ENCODE measurements around the gene C10orf53.

C10orf53 gene

DNA sequence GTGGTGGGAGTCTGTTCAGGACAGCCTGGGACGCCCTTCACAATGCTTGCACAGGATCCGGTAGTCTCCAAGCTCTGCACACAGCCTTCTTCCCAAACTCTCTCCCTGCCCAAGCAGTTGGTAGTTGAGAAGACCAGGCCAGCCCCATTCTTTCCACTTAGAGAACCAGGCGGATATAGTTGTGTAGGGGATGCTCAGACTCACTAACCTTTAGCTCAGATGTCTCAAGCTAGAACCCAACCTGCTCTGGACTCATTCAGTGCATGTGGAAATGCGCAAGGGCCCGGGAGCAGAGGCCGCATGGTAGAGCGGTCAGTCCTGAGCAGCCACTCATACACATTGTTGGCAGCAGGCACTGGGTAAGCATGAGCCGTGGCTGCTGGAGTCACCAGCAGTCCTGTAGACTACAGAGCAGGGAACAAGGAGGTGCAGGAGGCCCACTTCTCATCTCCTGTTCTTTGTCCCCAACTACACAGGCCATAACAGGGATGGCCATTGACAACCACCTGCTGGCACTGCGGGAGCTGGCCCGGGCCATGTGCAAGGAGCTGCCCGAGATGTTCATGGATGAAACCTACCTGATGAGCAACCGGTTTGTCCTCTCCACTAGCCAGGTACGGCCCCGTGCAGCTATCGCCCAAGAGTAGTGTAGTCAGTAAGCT lies 17.2 kb upstream of the C10orf53 start:
- TF ChIP-seq, protein P1, sequence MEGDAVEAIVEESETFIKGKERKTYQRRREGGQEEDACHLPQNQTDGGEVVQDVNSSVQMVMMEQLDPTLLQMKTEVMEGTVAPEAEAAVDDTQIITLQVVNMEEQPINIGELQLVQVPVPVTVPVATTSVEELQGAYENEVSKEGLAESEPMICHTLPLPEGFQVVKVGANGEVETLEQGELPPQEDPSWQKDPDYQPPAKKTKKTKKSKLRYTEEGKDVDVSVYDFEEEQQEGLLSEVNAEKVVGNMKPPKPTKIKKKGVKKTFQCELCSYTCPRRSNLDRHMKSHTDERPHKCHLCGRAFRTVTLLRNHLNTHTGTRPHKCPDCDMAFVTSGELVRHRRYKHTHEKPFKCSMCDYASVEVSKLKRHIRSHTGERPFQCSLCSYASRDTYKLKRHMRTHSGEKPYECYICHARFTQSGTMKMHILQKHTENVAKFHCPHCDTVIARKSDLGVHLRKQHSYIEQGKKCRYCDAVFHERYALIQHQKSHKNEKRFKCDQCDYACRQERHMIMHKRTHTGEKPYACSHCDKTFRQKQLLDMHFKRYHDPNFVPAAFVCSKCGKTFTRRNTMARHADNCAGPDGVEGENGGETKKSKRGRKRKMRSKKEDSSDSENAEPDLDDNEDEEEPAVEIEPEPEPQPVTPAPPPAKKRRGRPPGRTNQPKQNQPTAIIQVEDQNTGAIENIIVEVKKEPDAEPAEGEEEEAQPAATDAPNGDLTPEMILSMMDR (IDR thresholded peaks at IDR 0.05; ENCODE audit: low read depth, low read length, missing control alignments), result no peak
- no peak overlapping the region for H3K4me3 ChIP-seq (ENCODE audit: low read depth, low read length)

DNA sequence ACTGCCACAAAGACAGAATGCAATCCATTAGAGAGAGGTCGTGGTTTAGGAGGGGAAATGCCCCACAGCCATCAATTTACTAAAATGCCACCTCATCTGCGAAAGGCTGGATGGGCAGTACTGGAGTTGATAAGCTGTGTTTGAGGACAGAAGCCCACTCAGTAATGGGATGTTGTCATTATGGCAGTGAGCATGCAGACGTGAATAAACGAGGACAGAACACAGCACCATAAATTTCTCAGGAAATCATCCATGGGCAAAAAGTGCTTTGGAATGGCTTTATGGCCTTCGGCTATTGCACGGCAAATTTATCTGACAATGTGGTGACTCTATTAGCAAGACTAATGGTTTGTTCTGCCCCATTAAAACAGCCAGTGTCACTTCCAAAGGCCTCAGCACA lies 15.9 kb upstream of the C10orf53 start:
- no peak overlapping the region for H3K4me3 ChIP-seq (ENCODE audit: low read depth, low read length)
- no peak for DNase-seq (ENCODE audit: low read depth)
- TF ChIP-seq, protein P1 (IDR thresholded peaks at IDR 0.05; ENCODE audit: low read depth, low read length, missing control alignments), result no peak

More for the DNA sequence above, 17.2 kb upstream of the C10orf53 start:
- DNase-seq (ENCODE audit: low read depth), result no peak

DNA sequence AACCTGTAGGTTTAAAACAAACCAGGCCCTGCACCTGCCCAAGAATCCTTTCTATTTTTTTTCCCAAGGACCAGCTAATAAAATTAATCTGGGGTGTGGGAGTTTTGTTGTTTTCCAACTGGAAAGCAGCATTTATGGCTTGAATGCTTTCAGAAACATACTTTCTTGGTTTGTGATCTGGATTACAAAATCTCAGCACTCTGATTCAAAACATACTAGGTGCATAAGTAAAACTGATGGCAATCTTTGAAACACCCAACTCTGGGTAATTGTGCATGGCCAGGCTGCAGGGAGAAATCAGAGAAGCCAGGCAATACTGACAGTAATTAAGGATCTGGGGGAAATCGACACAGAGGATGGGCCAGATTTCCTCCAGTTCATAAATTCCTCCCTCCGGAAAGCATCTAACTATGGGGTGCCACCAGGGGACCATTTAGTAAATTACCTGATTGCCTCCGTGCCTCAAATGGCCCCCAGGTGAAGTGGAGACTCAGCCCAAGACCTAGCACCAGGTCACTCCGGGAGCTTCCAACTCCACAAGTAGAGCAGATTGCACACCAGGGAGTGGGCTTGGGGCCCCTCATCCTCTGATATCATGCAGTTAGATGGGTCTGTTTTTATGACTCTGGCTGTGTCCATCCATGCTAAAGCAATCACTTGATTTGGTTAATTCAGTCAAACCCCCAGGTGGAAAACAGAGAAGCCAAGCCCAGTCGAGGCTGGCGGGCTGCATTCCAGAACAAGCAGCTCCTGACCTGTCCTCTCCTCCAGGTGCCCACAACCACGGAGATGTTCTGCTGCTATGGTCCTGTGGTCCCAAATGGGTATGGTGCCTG lies 15.2 kb upstream of the C10orf53 start:
- TF ChIP-seq, protein P1 (IDR thresholded peaks at IDR 0.05; ENCODE audit: low read depth, low read length, missing control alignments), result no peak
- no peak overlapping the region for H3K4me3 ChIP-seq (ENCODE audit: low read depth, low read length)

DNA sequence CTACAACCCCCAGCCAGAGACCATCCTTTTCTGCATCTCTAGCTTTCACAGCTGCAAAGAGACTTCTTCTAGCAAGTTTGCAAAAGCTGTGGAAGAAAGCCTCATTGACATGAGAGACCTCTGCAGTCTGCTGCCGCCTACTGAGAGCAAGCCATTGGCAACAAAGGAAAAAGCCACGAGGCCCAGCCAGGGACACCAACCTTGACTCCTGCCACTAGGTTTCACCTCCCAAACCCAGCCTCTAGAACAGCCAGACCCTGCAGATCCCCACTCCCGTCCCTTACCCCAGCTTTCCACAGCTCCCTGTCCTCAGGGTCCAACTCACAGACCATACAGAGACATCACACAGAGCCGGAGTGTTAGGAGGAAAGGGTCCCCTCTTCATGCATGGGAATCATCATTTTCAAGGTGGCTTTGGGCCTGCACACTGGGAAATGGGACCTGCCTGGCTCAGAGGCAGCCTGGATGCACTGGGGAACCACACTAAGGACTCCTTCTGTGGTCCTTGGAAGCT lies 14.6 kb upstream of the C10orf53 start:
- DNase-seq (ENCODE audit: low read depth), result no peak
- H3K4me3 ChIP-seq (ENCODE audit: low read depth, low read length), result no peak overlapping the region
- TF ChIP-seq, protein P1 (IDR thresholded peaks at IDR 0.05; ENCODE audit: low read depth, low read length, missing control alignments), result no peak

More for the DNA sequence above, 15.2 kb upstream of the C10orf53 start:
- DNase-seq (ENCODE audit: low read depth), result no peak

GRCh38 chr10:49666054-49666615 lies 13.3 kb upstream of the C10orf53 start:
- TF ChIP-seq, protein P1 (IDR thresholded peaks at IDR 0.05; ENCODE audit: low read depth, low read length, missing control alignments), result no peak
- no peak overlapping the region for H3K4me3 ChIP-seq (ENCODE audit: low read depth, low read length)
- no peak for DNase-seq (ENCODE audit: low read depth)

- TF ChIP-seq, protein P1 (IDR thresholded peaks at IDR 0.05; ENCODE audit: low read depth, low read length, missing control alignments), result no peak
Observed at GRCh38 chr10:49666685-49667084, 12.8 kb upstream of the C10orf53 start.

More at GRCh38 chr10:49666685-49667084, 12.8 kb upstream of the C10orf53 start:
- H3K4me3 ChIP-seq (ENCODE audit: low read depth, low read length), result no peak overlapping the region
- DNase-seq (ENCODE audit: low read depth), result no peak
